CD4-positive, alpha-beta T cell (primary cell): ENCODE measurements around the gene ADTRP. TPM values are rescaled to one million over a fixed set of nuclear protein-coding genes. Genes with fewer than 3 reads are reported as not detected.

Source experiments
- ATAC-seq: fragments of 200-7000 bp; cut with Tn5 transposase; one replicate; pipeline ENCODE4 v1.10.0; 2022; ENCODE audit warnings: mild to moderate bottlenecking; ENCODE audit not compliant: poor library complexity
- CTCF ChIA-PET: fragments of 350-600 bp; sonication (Branson Sonifier 250); formaldehyde crosslinking; loops from one replicate; lab custom pipeline; 2021; ENCODE audit warnings: antibody characterized with exemption, inconsistent platforms; lab: Charles Lee
- POLR2A ChIA-PET: fragments of 350-600 bp; sonication (Branson Sonifier 250); formaldehyde crosslinking; loops from one replicate; lab custom pipeline; 2021; ENCODE audit warnings: antibody characterized with exemption, inconsistent platforms; lab: Charles Lee
- DNase-seq, 14 experiments: peaks; one replicate each; pipeline ENCODE4 v3.0.0-alpha.2; 2013 to 2020; ENCODE audit warnings: mixed read lengths in 2 of 14
- H3K27ac ChIP-seq, 2 donors: one replicate each; pipeline versions ENCODE4 v1.5.1 to v1.7.0; 2013; ENCODE audit warnings: low read length in 2 of 2, low read depth in 1 of 2, mild to moderate bottlenecking in 1 of 2
- H3K27me3 ChIP-seq, 2 experiments: 1 replicate in 1 of 2; 2 replicates in 1 of 2; pipeline versions ENCODE4 v1.6.1 to v1.7.0; 2013; ENCODE audit warnings: low read length in 2 of 2, control low read depth in 1 of 2, mild to moderate bottlenecking in 1 of 2, moderate library complexity in 1 of 2; ENCODE audit not compliant: insufficient read depth in 2 of 2, control insufficient read depth in 1 of 2
- H3K36me3 ChIP-seq: one replicate; pipeline ENCODE4 v1.6.1; 2013; ENCODE audit warnings: low read length, control low read depth; ENCODE audit not compliant: insufficient read depth
- H3K4me1 ChIP-seq: one replicate; pipeline ENCODE4 v1.6.1; 2013; ENCODE audit warnings: low read length, control low read depth; ENCODE audit not compliant: insufficient read depth
- H3K4me3 ChIP-seq: one replicate; pipeline ENCODE4 v1.5.1; 2013; ENCODE audit warnings: mild to moderate bottlenecking, low read length, moderate library complexity
- H3K9me3 ChIP-seq, 2 experiments: 1 replicate in 1 of 2; 2 replicates in 1 of 2; pipeline versions ENCODE4 v1.6.1 to v1.7.0; 2013; ENCODE audit warnings: low read length in 2 of 2, mild to moderate bottlenecking in 2 of 2, control low read depth in 1 of 2, moderate library complexity in 1 of 2; ENCODE audit not compliant: control insufficient read depth in 1 of 2, insufficient read depth in 1 of 2
- H3K27ac Mint-ChIP-seq: one replicate; pipeline ENCODE4 v1.8.0; 2020; ENCODE audit warnings: mixed read lengths
- H3K27me3 Mint-ChIP-seq: one replicate; pipeline ENCODE4 v1.8.0; 2021; ENCODE audit warnings: mixed read lengths
- H3K36me3 Mint-ChIP-seq: one replicate; pipeline ENCODE4 v1.8.0; 2021; ENCODE audit warnings: low read depth, mixed read lengths
- H3K4me1 Mint-ChIP-seq: one replicate; pipeline ENCODE4 v1.8.0; 2021; ENCODE audit warnings: low read depth, mixed read lengths
- H3K4me3 Mint-ChIP-seq: one replicate; pipeline ENCODE4 v1.8.0; 2020; ENCODE audit warnings: mild to moderate bottlenecking, mixed read lengths
- H3K9me3 Mint-ChIP-seq: one replicate; pipeline ENCODE4 v1.8.0; 2020; ENCODE audit warnings: mixed read lengths
- intact Hi-C, 2 experiments: fragments of 100-400 bp; cut with DNase I in 1 of 2; cut with micrococcal nuclease in 1 of 2; formaldehyde crosslinking; loops; one replicate each; pipeline versions ENCODE4 v1.15.1 to v1.9.0; 2023 to 2025; cut with DNase I, micrococcal nuclease
- total RNA-seq, 174 experiments: library from RNA in 2 of 174; stranded (reverse) in 2 of 174; gene quantifications; one replicate each; pipeline ENCODE4 v1.2.3 and lab custom pipeline; 2021 to 2026
- TF ChIP-seq, protein P1 (sequence below): fragments of 200-600 bp; IDR thresholded peaks from one replicate; pipeline ENCODE4 v1.8.0; 2022; ENCODE audit warnings: antibody characterized with exemption, mild to moderate bottlenecking

Gene ADTRP
- total RNA-seq, 2 experiments from 2014 or later = 14.3 to 15.2 TPM

DNA sequence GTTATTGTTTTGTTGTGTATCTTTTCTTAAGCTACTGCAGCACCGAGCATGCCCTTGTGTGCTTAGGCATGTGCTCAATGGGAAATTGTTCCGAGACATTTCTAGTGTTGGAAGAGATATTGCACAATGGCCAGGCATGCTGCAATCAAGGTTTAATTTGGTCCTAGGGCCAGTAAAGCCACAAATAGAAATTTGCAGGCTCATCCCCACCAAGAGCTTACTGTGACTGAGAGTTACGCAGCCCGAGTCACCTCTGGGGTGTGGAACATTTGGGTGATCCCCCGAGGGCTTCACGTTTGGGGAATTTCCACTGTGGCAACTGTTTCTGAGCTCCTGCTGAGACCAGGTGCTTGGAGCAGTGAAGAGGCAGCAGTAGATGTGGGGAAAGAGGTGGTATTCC is 65.8 kb downstream of the ADTRP start:
- Mint-ChIP-seq H3K9me3 (no peaks in the 10 kb centered on the region), H3K27me3 (no peaks in the 10 kb centered on the region), H3K36me3 (peaks cover 11% of the 10 kb centered on the region), H3K4me3 (no peak overlapping the region), H3K4me1 (peaks cover 86% of the 10 kb centered on the region), H3K27ac (peak overlapping the region; percentile 100)
- no peaks in the 10 kb centered on the region for H3K36me3 ChIP-seq
- H3K4me1 ChIP-seq = peaks cover 68% of the 10 kb centered on the region
- ATAC-seq (no peak), DNase-seq (peak in 2 of 14 experiments; percentile 69 to 73)
- H3K9me3 ChIP-seq = no peaks in the 10 kb centered on the region
- CTCF ChIA-PET = no interaction called here
- H3K27me3 ChIP-seq = no peaks in the 10 kb centered on the region
- peak overlapping the region; percentile 48 to 77 for H3K27ac ChIP-seq
- H3K4me3 ChIP-seq = no peak overlapping the region
- POLR2A ChIA-PET = interaction anchor here (1.2 to 7.8 kb wide), 5 partner anchors 11 to 299 kb away, joined by 3 to 89 read pairs (median 12); partner anchors contain the start of gene HIVEP1
- intact Hi-C loops = loop anchor here (5.0 kb wide), 4 partner anchors 65 to 340 kb away; partner anchors contain the start of genes ADTRP (in 1 of the 2) and HIVEP1 (in 1 of the 2)
- TF ChIP-seq, protein P1, sequence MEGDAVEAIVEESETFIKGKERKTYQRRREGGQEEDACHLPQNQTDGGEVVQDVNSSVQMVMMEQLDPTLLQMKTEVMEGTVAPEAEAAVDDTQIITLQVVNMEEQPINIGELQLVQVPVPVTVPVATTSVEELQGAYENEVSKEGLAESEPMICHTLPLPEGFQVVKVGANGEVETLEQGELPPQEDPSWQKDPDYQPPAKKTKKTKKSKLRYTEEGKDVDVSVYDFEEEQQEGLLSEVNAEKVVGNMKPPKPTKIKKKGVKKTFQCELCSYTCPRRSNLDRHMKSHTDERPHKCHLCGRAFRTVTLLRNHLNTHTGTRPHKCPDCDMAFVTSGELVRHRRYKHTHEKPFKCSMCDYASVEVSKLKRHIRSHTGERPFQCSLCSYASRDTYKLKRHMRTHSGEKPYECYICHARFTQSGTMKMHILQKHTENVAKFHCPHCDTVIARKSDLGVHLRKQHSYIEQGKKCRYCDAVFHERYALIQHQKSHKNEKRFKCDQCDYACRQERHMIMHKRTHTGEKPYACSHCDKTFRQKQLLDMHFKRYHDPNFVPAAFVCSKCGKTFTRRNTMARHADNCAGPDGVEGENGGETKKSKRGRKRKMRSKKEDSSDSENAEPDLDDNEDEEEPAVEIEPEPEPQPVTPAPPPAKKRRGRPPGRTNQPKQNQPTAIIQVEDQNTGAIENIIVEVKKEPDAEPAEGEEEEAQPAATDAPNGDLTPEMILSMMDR = no peak

DNA sequence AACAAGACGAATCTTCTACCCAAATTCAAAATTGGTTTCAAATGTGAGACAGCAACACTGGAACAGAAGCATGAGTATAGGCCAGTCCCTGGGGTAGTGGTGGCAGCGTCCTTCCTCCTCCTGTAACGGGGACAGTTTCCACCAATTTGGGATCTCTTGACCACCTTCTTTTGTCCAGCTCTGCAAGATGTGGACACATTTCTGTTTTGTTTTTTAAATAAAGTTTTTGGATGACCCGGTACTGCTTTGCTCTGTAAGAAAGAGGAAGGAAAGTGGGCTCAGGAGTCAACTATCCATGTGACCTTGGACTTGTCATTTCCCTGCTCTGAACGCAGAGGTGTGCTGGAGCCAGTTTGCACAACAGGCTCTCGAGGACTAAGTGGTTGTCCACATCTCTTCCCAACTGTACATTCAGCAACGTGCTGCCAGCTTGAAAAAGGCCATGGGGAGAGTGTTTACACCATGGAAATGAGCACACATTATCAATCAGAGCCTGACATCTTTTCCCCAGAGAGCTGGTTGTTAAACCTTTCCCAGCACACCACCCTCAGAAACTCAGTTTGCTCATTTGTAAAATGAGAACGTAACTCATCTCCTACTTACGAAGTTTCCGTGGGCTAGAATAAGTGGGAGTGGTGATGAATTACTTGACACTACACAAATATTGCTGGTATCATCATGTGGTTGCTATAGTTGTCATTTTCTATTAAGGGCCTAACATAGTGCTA is 66.5 kb downstream of the ADTRP start:
- Histone ChIP-seq H3K27me3 (no peaks in the 10 kb centered on the region), H3K4me1 (peaks cover 68% of the 10 kb centered on the region), H3K27ac (peak overlapping the region; percentile 48 to 77), H3K4me3 (no peak overlapping the region), H3K9me3 (no peaks in the 10 kb centered on the region), H3K36me3 (no peaks in the 10 kb centered on the region)
- H3K36me3 Mint-ChIP-seq = peaks cover 5% of the 10 kb centered on the region
- TF ChIP-seq, protein P1 = no peak
- H3K4me3 Mint-ChIP-seq = peak overlapping the region; percentile 44
- H3K27me3 Mint-ChIP-seq = no peaks in the 10 kb centered on the region
- ATAC-seq (no peak), DNase-seq (peak in 2 of 14 experiments; percentile 36 to 50)
- ChIA-PET CTCF (interaction anchor here (1.5 kb wide), 1 partner anchor 522 kb away, joined by 4 read pairs; no protein-coding TSS in a partner anchor), POLR2A (interaction anchor here (0.9 to 7.8 kb wide), 6 partner anchors 11 to 299 kb away, joined by 3 to 89 read pairs (median 10); partner anchors contain the start of gene HIVEP1)
- H3K9me3 Mint-ChIP-seq = no peaks in the 10 kb centered on the region
- intact Hi-C loops = loop anchor here (2.0 to 5.0 kb wide), 5 partner anchors 17 to 340 kb away; partner anchors contain the start of genes ADTRP (in 1 of the 2) and HIVEP1 (in 1 of the 2)
- peaks cover 82% of the 10 kb centered on the region for H3K4me1 Mint-ChIP-seq
- H3K27ac Mint-ChIP-seq = peak overlapping the region; percentile 100

DNA sequence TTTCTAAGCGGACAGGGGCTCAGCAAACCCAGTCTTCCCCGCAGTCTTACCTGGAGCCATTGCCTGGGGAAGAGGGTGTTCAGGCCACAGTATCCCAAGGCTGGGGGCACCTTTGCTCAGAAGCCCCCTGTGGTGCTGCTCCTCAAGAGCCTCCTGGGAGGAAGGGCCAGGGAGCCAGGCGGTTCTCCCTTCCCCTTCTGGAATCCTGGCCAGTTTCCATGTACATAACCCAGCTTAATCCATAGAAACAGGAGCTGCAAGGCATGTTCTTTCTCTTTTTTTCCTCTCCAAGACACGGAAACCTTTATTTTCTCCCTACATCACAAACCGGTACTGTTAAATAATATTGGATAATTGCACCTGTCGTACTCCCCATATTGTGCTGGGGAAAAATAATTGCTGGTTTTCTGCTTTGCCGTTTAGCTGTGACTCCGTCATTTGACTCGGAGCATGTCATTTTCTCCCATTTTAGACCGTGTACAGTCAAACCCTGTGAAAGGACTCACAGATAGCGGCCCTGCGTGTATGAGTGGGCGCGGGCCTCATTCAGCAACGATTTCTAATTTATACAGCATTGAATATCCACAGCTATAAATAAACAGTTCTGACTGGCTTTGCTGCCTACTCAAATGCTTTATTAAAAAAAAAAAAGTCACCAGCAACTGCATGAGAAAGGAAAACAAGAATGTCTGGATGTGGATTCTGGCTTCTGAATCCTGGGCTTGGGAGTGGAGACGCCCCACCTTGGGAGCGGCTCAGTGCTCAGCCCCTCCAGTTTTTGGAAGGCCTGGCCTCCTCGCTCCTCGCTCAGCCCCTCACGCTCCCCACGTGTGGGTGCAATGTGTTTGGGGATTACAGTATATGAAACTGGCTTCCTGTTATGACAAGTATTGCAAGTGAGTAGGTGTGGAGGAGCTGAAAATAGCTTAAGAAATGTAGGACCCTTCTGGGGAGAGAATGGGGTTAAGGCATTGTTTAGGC is 67.3 kb downstream of the ADTRP start:
- Mint-ChIP-seq H3K27ac (peak overlapping the region; percentile 100), H3K36me3 (peaks cover 3% of the 10 kb centered on the region), H3K9me3 (no peaks in the 10 kb centered on the region), H3K4me1 (peaks cover 82% of the 10 kb centered on the region), H3K27me3 (no peaks in the 10 kb centered on the region), H3K4me3 (peak overlapping the region; percentile 44)
- Histone ChIP-seq H3K4me3 (no peak overlapping the region), H3K27ac (peak overlapping the region; percentile 48 to 77), H3K36me3 (no peaks in the 10 kb centered on the region), H3K9me3 (no peaks in the 10 kb centered on the region), H3K4me1 (peaks cover 68% of the 10 kb centered on the region), H3K27me3 (no peaks in the 10 kb centered on the region)
- CTCF ChIA-PET = interaction anchor here (1.5 kb wide), 1 partner anchor 523 kb away, joined by 4 read pairs; no protein-coding TSS in a partner anchor
- peak; percentile 43 for ATAC-seq
- POLR2A ChIA-PET = interaction anchor here (0.5 to 7.8 kb wide), 9 partner anchors 10 to 599 kb away, joined by 3 to 89 read pairs (median 3); partner anchors contain the start of gene HIVEP1
- intact Hi-C loops = loop anchor here (2.0 to 5.0 kb wide), 5 partner anchors 18 to 341 kb away; partner anchors contain the start of genes ADTRP (in 1 of the 2) and HIVEP1 (in 1 of the 2)
- TF ChIP-seq, protein P1 = no peak
- DNase-seq = peak in 7 of 14 experiments; percentile 26 to 56 (median 46)
